OCI-LY3 (cell line): ENCODE measurements around the gene KRTAP3-2.

Experiments used
- H2AFZ ChIP-seq: fragments of 200-600, 300-600 bp; shearing (Covaris generic); 2 replicates; pipeline ENCODE4 v1.6.0; 2014; ENCODE audit warnings: antibody characterized with exemption, low read depth, low read length
- H3K27ac ChIP-seq: fragments of 200-600, 300-600 bp; sonication (generic); 2 replicates; pipeline ENCODE4 v1.5.1; 2014; ENCODE audit warnings: mild to moderate bottlenecking, low read length, moderate library complexity, mixed read lengths
- H3K27me3 ChIP-seq: fragments of 200-600, 300-600 bp; sonication (generic); 2 replicates; pipeline ENCODE4 v1.6.1; 2014; ENCODE audit warnings: low read depth, low read length, mixed read lengths
- H3K36me3 ChIP-seq: fragments of 200-600, 300-600 bp; sonication (generic); replicated peaks from 2 replicates; pipeline ENCODE3; 2014; ENCODE audit warnings: low read depth, low read length, mixed read lengths
- H3K4me1 ChIP-seq: fragments of 300-600, 200-600 bp; sonication (generic); 2 replicates; pipeline ENCODE4 v1.6.1; 2014; ENCODE audit warnings: low read length, mixed read lengths
- H3K4me2 ChIP-seq: fragments of 200-600, 300-600 bp; sonication (generic); 2 replicates; pipeline ENCODE4 v1.6.1; 2014; ENCODE audit warnings: low read length, mixed read lengths
- H3K4me3 ChIP-seq: fragments of 300-600, 200-600 bp; sonication (generic); 2 replicates; pipeline ENCODE4 v1.5.1; 2014; ENCODE audit warnings: antibody characterized with exemption, mild to moderate bottlenecking, low read length, moderate library complexity
- H3K79me2 ChIP-seq: fragments of 300-600, 200-600 bp; shearing (Covaris generic); 2 replicates; pipeline ENCODE4 v1.6.1; 2014; ENCODE audit warnings: mild to moderate bottlenecking, low read length, mixed read lengths
- H3K9ac ChIP-seq: fragments of 300-600, 200-600 bp; shearing (Covaris generic); 2 replicates; pipeline ENCODE4 v1.6.0; 2014; ENCODE audit warnings: mild to moderate bottlenecking, low read length, moderate library complexity
- H3K9me3 ChIP-seq: fragments of 200-600, 300-600 bp; shearing (Covaris generic); 2 replicates; pipeline ENCODE4 v1.6.1; 2014; ENCODE audit warnings: low read length, mixed read lengths; ENCODE audit not compliant: insufficient read depth
- H4K20me1 ChIP-seq: fragments of 200-600, 300-600 bp; sonication (generic); 2 replicates; pipeline ENCODE4 v1.6.1; 2016; ENCODE audit warnings: low read length, mixed read lengths; ENCODE audit not compliant: insufficient read depth
- EZH2phosphoT487 ChIP-seq: fragments of 200-600 bp; shearing (Covaris generic); IDR thresholded peaks from 2 replicates; pipeline ENCODE4 v1.6.1; 2018; ENCODE audit warnings: antibody characterized with exemption, mixed run types, low read depth
- TF ChIP-seq, protein P1 (sequence below): fragments of 200-600, 300-600 bp; sonication (generic); IDR thresholded peaks from 2 replicates; pipeline ENCODE4 v1.5.1; 2014; ENCODE audit warnings: antibody characterized with exemption, low read length, low read depth

KRTAP3-2 gene

DNA sequence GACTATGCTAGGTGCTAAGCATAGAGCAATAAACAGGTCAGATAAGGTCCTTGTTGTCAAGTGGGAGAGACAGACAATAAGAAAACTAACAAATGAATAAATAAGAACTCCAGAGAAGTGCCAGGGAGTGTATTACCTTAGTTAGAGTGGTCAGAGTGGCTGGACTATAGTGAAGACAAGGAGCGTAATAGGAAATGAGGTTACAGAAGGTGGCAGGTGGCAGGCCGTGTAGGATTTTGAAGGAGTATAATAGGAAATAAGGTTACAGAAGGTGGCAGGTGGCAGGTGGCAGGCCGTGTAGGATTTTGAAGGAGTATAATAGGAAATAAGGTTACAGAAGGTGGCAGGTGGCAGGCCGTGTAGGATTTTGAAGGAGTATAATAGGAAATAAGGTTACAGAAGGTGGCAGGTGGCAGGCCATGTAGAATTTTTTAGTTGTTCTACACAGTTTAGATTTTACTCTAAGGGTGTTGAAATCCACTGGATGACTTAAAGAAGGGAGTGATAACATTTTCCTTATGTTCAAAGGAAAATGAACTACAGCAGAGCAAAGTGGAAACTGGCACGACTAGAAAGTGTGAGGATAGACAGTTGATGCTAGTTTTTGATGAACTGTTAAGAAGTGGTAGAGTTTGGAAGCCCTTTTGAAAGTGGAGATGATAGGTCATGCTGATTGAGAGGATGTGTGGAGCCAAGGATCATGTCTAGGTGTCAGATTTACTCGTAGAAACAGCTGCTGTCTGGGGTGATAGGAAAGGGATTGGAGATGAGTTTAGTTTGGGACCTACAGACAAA, 12.8 kb upstream of the KRTAP3-2 start:
- Histone ChIP-seq H3K27me3 (peaks cover 25% of the 10 kb centered on the region), H3K4me2 (no peak overlapping the region), H3K9me3 (no peaks in the 10 kb centered on the region), H4K20me1 (no peaks in the 10 kb centered on the region), H2AFZ (no peak overlapping the region), H3K4me3 (no peak overlapping the region), H3K36me3 (no peaks in the 10 kb centered on the region), H3K4me1 (no peaks in the 10 kb centered on the region), H3K27ac (no peak overlapping the region), H3K79me2 (no peaks in the 10 kb centered on the region), H3K9ac (no peak overlapping the region)
- TF ChIP-seq, protein P1, sequence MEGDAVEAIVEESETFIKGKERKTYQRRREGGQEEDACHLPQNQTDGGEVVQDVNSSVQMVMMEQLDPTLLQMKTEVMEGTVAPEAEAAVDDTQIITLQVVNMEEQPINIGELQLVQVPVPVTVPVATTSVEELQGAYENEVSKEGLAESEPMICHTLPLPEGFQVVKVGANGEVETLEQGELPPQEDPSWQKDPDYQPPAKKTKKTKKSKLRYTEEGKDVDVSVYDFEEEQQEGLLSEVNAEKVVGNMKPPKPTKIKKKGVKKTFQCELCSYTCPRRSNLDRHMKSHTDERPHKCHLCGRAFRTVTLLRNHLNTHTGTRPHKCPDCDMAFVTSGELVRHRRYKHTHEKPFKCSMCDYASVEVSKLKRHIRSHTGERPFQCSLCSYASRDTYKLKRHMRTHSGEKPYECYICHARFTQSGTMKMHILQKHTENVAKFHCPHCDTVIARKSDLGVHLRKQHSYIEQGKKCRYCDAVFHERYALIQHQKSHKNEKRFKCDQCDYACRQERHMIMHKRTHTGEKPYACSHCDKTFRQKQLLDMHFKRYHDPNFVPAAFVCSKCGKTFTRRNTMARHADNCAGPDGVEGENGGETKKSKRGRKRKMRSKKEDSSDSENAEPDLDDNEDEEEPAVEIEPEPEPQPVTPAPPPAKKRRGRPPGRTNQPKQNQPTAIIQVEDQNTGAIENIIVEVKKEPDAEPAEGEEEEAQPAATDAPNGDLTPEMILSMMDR, result no peak
- TF ChIP-seq EZH2phosphoT487, result no peak

DNA sequence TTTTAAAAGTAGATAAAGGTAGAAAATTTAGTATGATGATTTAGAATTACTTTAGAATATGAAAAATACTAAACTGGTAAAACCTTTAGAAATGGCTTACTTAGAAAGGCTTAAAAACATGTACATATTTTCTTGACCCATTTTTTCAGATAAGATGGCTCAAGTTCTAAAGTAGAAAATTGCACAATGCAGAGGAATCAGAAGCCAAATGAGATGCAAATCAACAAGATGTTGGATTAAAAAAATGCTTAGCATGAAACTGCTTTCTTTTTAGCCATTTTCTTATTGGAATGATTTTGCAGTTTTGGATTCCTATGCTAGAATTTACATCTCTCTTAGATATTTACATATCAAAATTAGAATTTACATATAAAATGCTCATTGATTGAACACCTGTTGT, 10.7 kb upstream of the KRTAP3-2 start:
- Histone ChIP-seq H3K4me1 (no peaks in the 10 kb centered on the region), H4K20me1 (no peaks in the 10 kb centered on the region), H3K9ac (no peak overlapping the region), H3K27me3 (peaks cover 17% of the 10 kb centered on the region), H3K79me2 (no peaks in the 10 kb centered on the region), H2AFZ (no peak overlapping the region), H3K27ac (no peak overlapping the region), H3K4me3 (no peak overlapping the region), H3K36me3 (no peaks in the 10 kb centered on the region), H3K9me3 (no peaks in the 10 kb centered on the region), H3K4me2 (no peak overlapping the region)
- TF ChIP-seq EZH2phosphoT487, result no peak
- TF ChIP-seq, protein P1, result no peak

DNA sequence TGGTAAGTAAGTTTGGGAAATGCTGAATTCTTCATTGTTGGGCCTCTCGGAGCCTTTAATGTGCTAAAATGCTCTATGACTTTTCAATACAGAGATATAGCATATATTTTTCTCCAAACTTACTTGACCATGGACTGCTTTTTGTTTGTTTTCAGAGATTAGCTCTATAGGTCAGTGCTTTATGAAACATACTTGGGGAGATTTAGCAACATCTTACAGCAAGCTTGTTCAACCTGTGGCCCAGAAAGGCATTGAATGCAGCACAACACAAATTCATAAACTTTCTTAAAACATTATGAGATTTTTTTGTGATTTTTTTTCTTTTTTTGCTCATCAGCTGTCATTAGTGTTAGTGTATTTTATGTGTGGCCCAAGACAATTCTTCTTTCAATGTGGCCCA, 10.2 kb upstream of the KRTAP3-2 start:
- no peak overlapping the region for H3K27ac ChIP-seq
- H3K36me3 ChIP-seq, result no peaks in the 10 kb centered on the region
- H3K9me3 ChIP-seq, result no peaks in the 10 kb centered on the region
- no peaks in the 10 kb centered on the region for H3K79me2 ChIP-seq
- peaks cover 14% of the 10 kb centered on the region for H3K27me3 ChIP-seq
- no peak overlapping the region for H3K9ac ChIP-seq
- H3K4me3 ChIP-seq, result no peak overlapping the region
- no peaks in the 10 kb centered on the region for H3K4me1 ChIP-seq
- no peaks in the 10 kb centered on the region for H4K20me1 ChIP-seq
- TF ChIP-seq EZH2phosphoT487, result no peak
- TF ChIP-seq, protein P1, result no peak
- no peak overlapping the region for H3K4me2 ChIP-seq
- H2AFZ ChIP-seq, result no peak overlapping the region

DNA sequence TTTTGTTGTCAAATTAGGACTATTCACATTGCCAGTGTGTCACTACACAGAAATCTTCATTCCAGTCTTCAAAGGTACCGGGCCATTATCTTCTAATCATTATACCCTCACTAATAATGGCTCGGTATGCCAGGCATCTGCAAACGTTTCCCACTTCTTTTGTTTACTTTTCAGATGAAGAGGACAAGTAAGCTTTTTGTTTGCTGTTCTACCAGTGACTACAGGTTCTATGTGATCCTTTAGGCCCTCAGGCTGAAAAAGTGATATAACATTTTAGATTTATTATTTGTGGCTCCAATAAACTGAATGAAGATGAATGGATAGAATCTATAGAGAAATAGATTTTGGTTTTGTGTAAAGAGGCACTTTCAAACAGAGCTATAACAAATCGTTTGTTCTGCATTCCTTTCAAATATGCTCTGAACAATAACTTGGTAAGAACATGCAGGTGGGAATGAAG, 9.6 kb upstream of the KRTAP3-2 start:
- Histone ChIP-seq H4K20me1 (no peaks in the 10 kb centered on the region), H3K9me3 (no peaks in the 10 kb centered on the region), H3K79me2 (no peaks in the 10 kb centered on the region), H3K4me2 (no peak overlapping the region), H3K4me1 (no peaks in the 10 kb centered on the region), H3K9ac (no peak overlapping the region), H2AFZ (no peak overlapping the region), H3K27me3 (peaks cover 16% of the 10 kb centered on the region), H3K4me3 (no peak overlapping the region), H3K36me3 (no peaks in the 10 kb centered on the region), H3K27ac (no peak overlapping the region)
- TF ChIP-seq, protein P1, result no peak
